Esophagus squamous epithelium (tissue), 5 donors: ENCODE results near the gene MLNR. TPM values are rescaled to one million over a fixed set of nuclear protein-coding genes. Genes with fewer than 3 reads are reported as not detected.

Source experiments
- DNase-seq: peaks from one replicate; lab custom pipeline; 2025; lab: John Stamatoyannopoulos, UW
- H3K27ac ChIP-seq, 4 donors: fragments of 200-600 bp; sonication (generic); one replicate each; pipeline ENCODE4 v1.5.1; 2016 to 2019; ENCODE audit warnings: mild to moderate bottlenecking in 1 of 4
- H3K27me3 ChIP-seq, 4 donors: fragments of 200-600 bp; sonication (generic); 1 replicate in 3 of 4; 2 replicates in 1 of 4; pipeline versions ENCODE4 v1.5.1 to v1.6.0; 2017 to 2021; ENCODE audit warnings: antibody characterized with exemption in 1 of 4
- H3K36me3 ChIP-seq, 3 donors: fragments of 200-600 bp; sonication (generic); one replicate each; pipeline ENCODE4 v1.5.1; 2016 to 2019
- H3K4me1 ChIP-seq, 3 donors: fragments of 200-600 bp; sonication (generic); one replicate each; pipeline ENCODE4 v1.5.1; 2017 to 2019
- H3K4me3 ChIP-seq, 4 donors: fragments of 200-600 bp; sonication (generic); 1 replicate in 3 of 4; 2 replicates in 1 of 4; pipeline ENCODE4 v1.5.1; 2016 to 2019; ENCODE audit warnings: mild to moderate bottlenecking in 2 of 4, moderate library complexity in 1 of 4
- H3K9me3 ChIP-seq, 3 donors: fragments of 200-600 bp; sonication (generic); one replicate each; pipeline ENCODE4 v1.5.1; 2016 to 2019
- CTCF ChIP-seq, 6 experiments: fragments of 450-650 bp in 4 of 6; fragments of 200-600 bp in 2 of 6; sonication (generic) in 2 of 6; IDR thresholded peaks; one replicate each; pipeline ENCODE4 v1.5.1; 2016 to 2019; ENCODE audit warnings: antibody characterized with exemption in 6 of 6, mild to moderate bottlenecking in 4 of 6, moderate library complexity in 4 of 6
- POLR2A ChIP-seq, 4 donors: fragments of 450-650 bp; IDR thresholded peaks; one replicate each; pipeline ENCODE4 v1.6.1; 2017; ENCODE audit warnings: antibody characterized with exemption in 4 of 4, mild to moderate bottlenecking in 4 of 4, moderate library complexity in 3 of 4
- WGBS, 2 donors: methylation state at CpG; one replicate each; pipeline ENCODE4 v1.1.5; 2018; 5-methylcytosine and 5-hydroxymethylcytosine counted together
- intact Hi-C: fragments of 100-400 bp; cut with DNase I; formaldehyde crosslinking; loops from one replicate; pipeline ENCODE4 v1.15.0; 2022
- total RNA-seq, 4 donors: library from RNA; depleted of rRNA; stranded (reverse); fragments of >200 nt; gene quantifications; one replicate each; pipeline ENCODE4 v1.1.0, GENCODE V29; 2016
- donor health status: DM: yes; HTN: yes; CAD: no.

MLNR gene
- total RNA-seq, 4 donors from 2014 or later = 0.19 TPM; not detected in 3

- WGBS, 2 donors = 67 to 94% methylated on average over 1 of the region's 1 CpG
- H3K27ac ChIP-seq = no peak overlapping the region
Observed at GRCh38 chr13:49213539-49213938, 6.6 kb upstream of the MLNR start.

GRCh38 chr13:49213997-49214916 lies 5.9 kb upstream of the MLNR start:
- Histone ChIP-seq H3K4me3 (no peak overlapping the region), H3K36me3 (peaks cover 0 to 12% (median 0%) of the 10 kb centered on the region in 3 donors), H3K27me3 (peaks cover 0 to 24% (median 6%) of the 10 kb centered on the region in 4 donors), H3K4me1 (peaks cover 0 to 9% (median 3%) of the 10 kb centered on the region in 3 donors), H3K27ac (no peak overlapping the region), H3K9me3 (no peaks in the 10 kb centered on the region)
- intact Hi-C loops = no loop called here
- 64 to 71% methylated on average over 4 to 6 of the region's 6 CpGs for WGBS, 2 donors
- DNase-seq = no peak
- no peak for TF ChIP-seq CTCF (IDR thresholded peaks at IDR 0.05)
- TF ChIP-seq POLR2A (IDR thresholded peaks at IDR 0.05) = no peak

More at GRCh38 chr13:49213539-49213938, 6.6 kb upstream of the MLNR start:
- DNase-seq = no peak
- intact Hi-C loops = no loop called here
- Histone ChIP-seq H3K27me3 (peaks cover 0 to 17% (median 2%) of the 10 kb centered on the region in 4 donors), H3K36me3 (peaks cover 0 to 19% (median 0%) of the 10 kb centered on the region in 3 donors), H3K4me1 (peaks cover 0 to 2% (median 0%) of the 10 kb centered on the region in 3 donors), H3K9me3 (no peaks in the 10 kb centered on the region), H3K4me3 (no peak overlapping the region)
- no peak for TF ChIP-seq CTCF (IDR thresholded peaks at IDR 0.05)

GRCh38 chr13:49214917-49215376 lies 5.2 kb upstream of the MLNR start:
- peaks cover 3 to 16% (median 5%) of the 10 kb centered on the region in 3 donors for H3K4me1 ChIP-seq
- peaks cover 0 to 8% (median 0%) of the 10 kb centered on the region in 3 donors for H3K36me3 ChIP-seq
- WGBS, 2 donors = 52 to 67% methylated on average over 3 to 5 of the region's 6 CpGs
- intact Hi-C loops = no loop called here
- no peak overlapping the region for H3K27ac ChIP-seq
- no peak overlapping the region for H3K4me3 ChIP-seq
- peaks cover 2 to 31% (median 7%) of the 10 kb centered on the region in 4 donors for H3K27me3 ChIP-seq
- no peaks in the 10 kb centered on the region for H3K9me3 ChIP-seq
- no peak for DNase-seq
- TF ChIP-seq POLR2A (IDR thresholded peaks at IDR 0.05) (no peak), CTCF (IDR thresholded peaks at IDR 0.05) (peak in 1 of 6 experiments; percentile 12)

- Histone ChIP-seq H3K4me3 (no peak overlapping the region), H3K27ac (no peak overlapping the region), H3K27me3 (peaks cover 3 to 45% (median 13%) of the 10 kb centered on the region in 4 donors), H3K4me1 (peaks cover 6 to 30% (median 15%) of the 10 kb centered on the region in 3 donors), H3K9me3 (no peaks in the 10 kb centered on the region), H3K36me3 (no peaks in the 10 kb centered on the region)
- intact Hi-C loops = no loop called here
- no peak for TF ChIP-seq POLR2A (IDR thresholded peaks at IDR 0.05)
- no peak for TF ChIP-seq CTCF (IDR thresholded peaks at IDR 0.05)
- 83 to 91% methylated on average over 4 to 5 of the region's 6 CpGs for WGBS, 2 donors
- no peak for DNase-seq
Observed at GRCh38 chr13:49216334-49216733, 3.8 kb upstream of the MLNR start.

GRCh38 chr13:49217962-49218492 lies 2.1 kb upstream of the MLNR start:
- peaks cover 3 to 62% (median 15%) of the 10 kb centered on the region in 4 donors for H3K27me3 ChIP-seq
- DNase-seq = no peak
- H3K4me3 ChIP-seq = no peak overlapping the region
- no peak for TF ChIP-seq POLR2A (IDR thresholded peaks at IDR 0.05)
- no peak for TF ChIP-seq CTCF (IDR thresholded peaks at IDR 0.05)
- 56 to 59% methylated on average over 17 of the region's 17 CpGs for WGBS, 2 donors
- no peaks in the 10 kb centered on the region for H3K36me3 ChIP-seq
- H3K4me1 ChIP-seq = peaks cover 6 to 30% (median 15%) of the 10 kb centered on the region in 3 donors
- intact Hi-C loops = no loop called here
- no peak overlapping the region for H3K27ac ChIP-seq
- H3K9me3 ChIP-seq = no peaks in the 10 kb centered on the region
